Spinal cord (tissue), 10 donors: ENCODE measurements around the gene COL7A1. TPM values are rescaled to one million over a fixed set of nuclear protein-coding genes. Genes with fewer than 3 reads are reported as not detected.
"Not testable (repeated sequence)": the region's sequence is repeated elsewhere in the genome, so short reads cannot be mapped to it uniquely, and the experiment has no call there.

Source experiments
- DNase-seq, 6 donors: peaks; one replicate each; pipeline versions ENCODE4 v3.0.0 to v3.0.0-alpha.2; 2013 to 2015; ENCODE audit warnings: low spot score in 6 of 6, low read depth in 4 of 6
- H3K27ac ChIP-seq: one replicate; pipeline ENCODE4 v1.5.1; 2013; ENCODE audit warnings: low read depth, low read length, control low read depth
- H3K27me3 ChIP-seq: one replicate; pipeline ENCODE4 v1.6.1; 2013; ENCODE audit warnings: low read length; ENCODE audit not compliant: control insufficient read depth, insufficient read depth
- H3K36me3 ChIP-seq: one replicate; pipeline ENCODE4 v1.6.1; 2013; ENCODE audit warnings: low read length; ENCODE audit not compliant: control insufficient read depth, insufficient read depth
- H3K4me1 ChIP-seq: one replicate; pipeline ENCODE4 v1.6.1; 2013; ENCODE audit warnings: low read length; ENCODE audit not compliant: control insufficient read depth, insufficient read depth
- H3K4me3 ChIP-seq: one replicate; pipeline ENCODE4 v1.5.1; 2013; ENCODE audit warnings: low read depth, low read length, control low read depth
- H3K9me3 ChIP-seq: one replicate; pipeline ENCODE4 v1.6.1; 2013; ENCODE audit warnings: low read length; ENCODE audit not compliant: control insufficient read depth, insufficient read depth
- WGBS: methylation state at CpG from one replicate; pipeline ENCODE4 v1.1.5; 2013; ENCODE audit warnings: missing lambda C conversion rate; ENCODE audit not compliant: insufficient coverage; 5-methylcytosine and 5-hydroxymethylcytosine counted together
- polyA plus RNA-seq, 2 donors: library from polyadenylated mRNA; unstranded; fragments of 120-200 nt; gene quantifications; one replicate each; pipeline ENCODE4 v1.2.1, GENCODE V29; 2013; ENCODE audit not compliant: insufficient read length in 2 of 2
- total RNA-seq, 2 donors: library from RNA; depleted of rRNA in 1 of 2; stranded (reverse); fragments of 120-200 nt in 1 of 2; fragments of >200 nt in 1 of 2; gene quantifications; one replicate each; pipeline versions ENCODE4 v1.2.3 to v1.2.4, GENCODE V29; 2013 to 2014
- donor health status: healthy.

COL7A1 gene
- total and polyA plus RNA-seq, 4 donors, result 8.4 to 30.9 (median 25.0) TPM

DNA sequence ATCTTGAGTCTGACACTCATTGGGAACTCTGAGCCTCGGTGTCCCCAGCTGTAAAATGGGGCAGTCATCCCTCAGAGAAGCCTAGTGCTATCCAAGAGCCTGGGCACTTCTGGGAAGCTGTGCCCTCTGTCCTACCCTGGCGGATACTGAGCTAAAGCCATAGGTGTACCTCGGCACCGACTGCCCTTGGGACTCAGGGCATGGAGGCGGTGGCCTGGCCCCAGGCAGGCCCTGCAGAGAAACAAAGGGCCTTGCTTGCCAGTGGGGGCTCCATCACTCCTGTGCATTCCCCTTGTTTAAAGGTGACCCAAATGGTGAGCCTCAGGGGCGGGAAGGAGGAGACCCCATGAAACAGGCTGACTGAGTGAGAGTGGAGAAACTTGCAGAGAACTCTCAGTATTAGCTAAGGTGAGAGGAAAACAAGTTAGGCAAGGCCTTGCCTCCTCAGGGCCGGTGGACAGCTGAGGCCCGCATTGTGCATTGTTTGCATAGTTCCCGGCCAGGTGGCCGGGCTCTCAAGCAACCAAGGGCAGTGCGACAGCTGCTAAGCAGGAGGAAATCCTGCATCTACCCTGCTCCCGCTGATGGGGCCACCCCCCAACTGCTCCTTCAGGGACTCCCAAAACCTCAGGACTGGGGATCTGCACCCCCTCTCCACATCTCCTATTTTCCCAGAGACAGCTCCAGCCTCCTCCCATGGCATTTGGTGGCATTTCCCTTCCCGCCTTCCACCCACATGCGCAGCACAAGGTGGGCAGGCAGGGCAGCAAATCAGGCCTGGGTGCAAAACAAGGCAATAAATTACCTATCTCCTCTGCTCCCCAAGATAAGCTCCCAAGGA, 42.8 kb downstream of the COL7A1 start:
- WGBS, result 81% methylated on average over 13 of the region's 14 CpGs

DNA sequence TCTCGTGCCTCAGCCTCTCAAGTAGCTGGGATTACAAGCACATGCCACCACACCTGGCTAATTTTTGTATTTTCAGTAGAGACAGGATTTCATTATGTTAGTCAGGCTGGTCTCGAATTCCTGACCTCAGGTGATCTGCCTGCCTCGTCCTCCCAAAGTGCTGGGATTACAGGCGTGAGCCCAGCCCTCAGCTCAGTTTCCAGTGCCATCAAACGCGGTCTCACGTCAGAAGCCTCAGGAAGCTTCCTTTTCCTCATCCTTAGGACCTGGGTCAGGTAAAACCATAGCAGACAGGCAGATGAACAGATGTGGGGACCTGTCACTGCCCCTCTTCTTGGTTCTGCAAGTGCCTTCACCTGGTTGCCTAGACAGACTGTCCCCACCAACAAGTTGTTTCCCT, 43.5 kb downstream of the COL7A1 start:
- H3K36me3 ChIP-seq, result peaks cover 49% of the 10 kb centered on the region
- DNase-seq, H3K27ac ChIP-seq, H3K4me3 ChIP-seq, H3K27me3 ChIP-seq, H3K9me3 ChIP-seq: not testable (repeated sequence)
- 94% methylated on average over 5 of the region's 7 CpGs for WGBS
- peaks cover 19% of the 10 kb centered on the region for H3K4me1 ChIP-seq

More for the DNA sequence above, 42.8 kb downstream of the COL7A1 start:
- Histone ChIP-seq H3K9me3 (no peaks in the 10 kb centered on the region), H3K36me3 (peaks cover 43% of the 10 kb centered on the region), H3K27me3 (no peaks in the 10 kb centered on the region), H3K27ac (no peak overlapping the region), H3K4me3 (no peak overlapping the region), H3K4me1 (peaks cover 23% of the 10 kb centered on the region)
- no peak for DNase-seq

- Histone ChIP-seq H3K36me3 (peaks cover 56% of the 10 kb centered on the region), H3K27me3 (no peaks in the 10 kb centered on the region), H3K27ac (no peak overlapping the region), H3K9me3 (no peaks in the 10 kb centered on the region), H3K4me3 (no peak overlapping the region), H3K4me1 (peaks cover 5% of the 10 kb centered on the region)
- DNase-seq, result peak in 5 of 6 donors; percentile 33 to 84 (median 38)
- WGBS, result 62% methylated on average over 9 of the region's 10 CpGs
These were observed 46.1 kb downstream of the COL7A1 start for GRCh38 chr3:48548729-48549705.

- Histone ChIP-seq H3K27me3 (no peaks in the 10 kb centered on the region), H3K4me3 (no peak overlapping the region), H3K4me1 (peaks cover 5% of the 10 kb centered on the region), H3K27ac (no peak overlapping the region), H3K9me3 (no peaks in the 10 kb centered on the region), H3K36me3 (peaks cover 61% of the 10 kb centered on the region)
- WGBS, result 88% methylated on average over 1 of the region's 5 CpGs
- DNase-seq, result no peak
These were observed 47.0 kb downstream of the COL7A1 start for GRCh38 chr3:48548126-48548525.

DNA sequence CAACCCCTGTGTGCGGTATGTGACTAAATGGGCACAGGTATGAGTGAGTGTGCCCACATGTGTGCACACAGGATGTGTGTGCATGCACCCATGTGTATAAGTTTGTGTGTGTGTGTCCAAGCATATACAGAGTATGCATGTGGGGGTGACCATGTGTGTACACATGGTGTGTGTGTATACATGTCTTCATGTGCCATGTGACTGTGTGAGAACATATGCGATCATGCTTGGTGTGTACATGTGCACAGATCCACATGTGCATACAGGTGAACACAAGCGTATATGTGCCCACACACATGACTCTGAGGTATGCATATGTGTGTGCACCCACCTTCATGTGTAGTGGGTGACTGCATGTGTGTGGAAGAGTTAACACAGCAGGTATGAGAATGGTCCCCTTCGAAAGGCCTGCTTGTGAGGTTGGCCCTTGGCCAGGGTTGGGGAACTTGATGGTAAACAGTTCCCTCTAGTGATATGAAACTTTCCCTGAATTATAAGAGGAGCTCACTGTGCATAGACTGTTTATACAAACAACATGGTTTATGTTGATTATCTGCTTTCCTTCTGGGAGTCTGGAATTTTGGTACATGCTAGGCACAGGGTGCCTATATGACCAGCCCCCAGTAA, 48.8 kb downstream of the COL7A1 start:
- WGBS, result 95% methylated on average over 3 of the region's 4 CpGs
- Histone ChIP-seq H3K27me3 (no peaks in the 10 kb centered on the region), H3K4me1 (peaks cover 5% of the 10 kb centered on the region), H3K9me3 (no peaks in the 10 kb centered on the region), H3K4me3 (no peak overlapping the region), H3K36me3 (peaks cover 57% of the 10 kb centered on the region), H3K27ac (no peak overlapping the region)
- no peak for DNase-seq

- WGBS, result no CpG with 5 or more reads among the region's 5 CpGs
- no peak for DNase-seq
- Histone ChIP-seq H3K4me3 (no peak overlapping the region), H3K27ac (no peak overlapping the region), H3K4me1 (peaks cover 5% of the 10 kb centered on the region), H3K27me3 (no peaks in the 10 kb centered on the region), H3K9me3 (no peaks in the 10 kb centered on the region), H3K36me3 (peaks cover 52% of the 10 kb centered on the region)
These were observed 51.0 kb downstream of the COL7A1 start for GRCh38 chr3:48544141-48544540.

DNA sequence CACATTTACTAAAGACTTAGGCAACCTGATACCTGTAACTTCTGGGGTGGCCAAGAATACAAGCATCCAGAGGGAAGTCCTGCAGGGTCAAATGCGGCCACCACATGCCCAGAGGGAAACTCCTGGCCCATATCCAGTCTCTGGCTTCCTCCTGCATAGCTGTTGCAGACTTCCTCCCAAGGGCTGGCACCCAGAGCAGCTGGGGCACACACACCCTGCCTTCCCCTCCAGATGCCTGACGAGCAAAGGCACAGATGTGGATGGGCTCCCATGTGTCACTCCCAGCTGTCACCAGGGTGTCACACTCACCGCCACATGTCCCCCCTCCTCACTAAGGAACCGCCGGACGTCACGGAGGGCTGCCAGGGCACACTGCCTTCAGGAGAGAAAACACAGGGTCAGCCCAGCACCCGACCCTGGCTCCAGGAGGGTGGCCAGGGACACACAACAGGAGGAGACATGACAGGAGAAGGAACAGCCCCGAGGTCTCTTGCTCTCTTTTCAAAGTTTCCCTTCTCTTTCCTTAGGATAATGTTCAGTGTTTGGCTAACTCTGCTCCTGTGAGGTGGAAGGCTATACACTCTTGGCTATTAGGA, 51.8 kb downstream of the COL7A1 start:
- Histone ChIP-seq H3K9me3 (no peaks in the 10 kb centered on the region), H3K27ac (no peak overlapping the region), H3K27me3 (no peaks in the 10 kb centered on the region), H3K4me1 (no peaks in the 10 kb centered on the region), H3K4me3 (no peak overlapping the region), H3K36me3 (peaks cover 55% of the 10 kb centered on the region)
- 72% methylated on average over 8 of the region's 9 CpGs for WGBS
- no peak for DNase-seq

DNA sequence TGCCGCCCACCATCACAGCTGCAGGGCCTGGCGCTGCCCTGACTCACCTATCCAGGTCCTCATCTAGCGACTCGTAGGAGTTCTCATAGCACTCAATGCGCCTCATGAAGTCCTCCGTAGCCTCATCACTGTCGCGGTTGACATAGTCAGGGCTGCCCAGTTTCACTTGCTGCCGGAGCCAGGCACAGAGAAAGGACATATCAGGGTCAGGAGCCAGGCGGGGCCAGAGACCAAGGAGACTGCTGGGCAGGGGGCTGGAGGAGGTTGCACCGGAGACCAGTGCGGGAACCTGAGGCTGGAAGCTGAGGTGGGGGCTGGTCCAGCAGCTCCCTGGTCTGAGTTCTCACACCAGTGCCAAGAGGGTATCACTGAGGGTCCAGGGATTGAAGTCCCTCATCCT, 56.7 kb downstream of the COL7A1 start:
- Histone ChIP-seq H3K4me3 (no peak overlapping the region), H3K27me3 (no peaks in the 10 kb centered on the region), H3K9me3 (no peaks in the 10 kb centered on the region), H3K4me1 (no peaks in the 10 kb centered on the region), H3K27ac (no peak overlapping the region), H3K36me3 (peaks cover 71% of the 10 kb centered on the region)
- no peak for DNase-seq
- WGBS, result 98% methylated on average over 12 of the region's 12 CpGs

DNA sequence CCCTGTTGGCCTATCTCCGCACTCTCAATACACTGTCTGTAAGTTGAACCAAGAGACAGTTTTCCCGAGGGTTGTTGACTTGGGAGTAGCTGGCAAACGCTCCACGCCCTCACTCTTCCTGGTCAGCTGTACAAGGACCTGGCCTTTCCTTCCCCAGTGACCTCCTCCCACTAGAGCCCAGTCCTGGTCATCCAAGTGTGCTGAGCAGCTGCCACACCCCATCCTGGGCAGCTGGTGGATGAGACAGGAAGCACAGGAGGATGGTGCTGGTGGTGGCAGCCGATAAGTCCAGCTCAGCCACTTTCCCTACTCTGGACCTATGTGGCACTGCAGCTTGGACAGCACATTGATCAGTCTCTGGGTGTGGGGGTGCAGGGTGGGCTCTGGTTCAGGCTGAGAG, 58.3 kb downstream of the COL7A1 start:
- WGBS, result 93% methylated on average over 5 of the region's 5 CpGs
- no peak overlapping the region for H3K27ac ChIP-seq
- no peaks in the 10 kb centered on the region for H3K4me1 ChIP-seq
- H3K9me3 ChIP-seq, result no peaks in the 10 kb centered on the region
- DNase-seq, result no peak
- H3K27me3 ChIP-seq, result no peaks in the 10 kb centered on the region
- peaks cover 67% of the 10 kb centered on the region for H3K36me3 ChIP-seq
- no peak overlapping the region for H3K4me3 ChIP-seq
